ENCODE results near the gene TAX1BP1.

DNA sequence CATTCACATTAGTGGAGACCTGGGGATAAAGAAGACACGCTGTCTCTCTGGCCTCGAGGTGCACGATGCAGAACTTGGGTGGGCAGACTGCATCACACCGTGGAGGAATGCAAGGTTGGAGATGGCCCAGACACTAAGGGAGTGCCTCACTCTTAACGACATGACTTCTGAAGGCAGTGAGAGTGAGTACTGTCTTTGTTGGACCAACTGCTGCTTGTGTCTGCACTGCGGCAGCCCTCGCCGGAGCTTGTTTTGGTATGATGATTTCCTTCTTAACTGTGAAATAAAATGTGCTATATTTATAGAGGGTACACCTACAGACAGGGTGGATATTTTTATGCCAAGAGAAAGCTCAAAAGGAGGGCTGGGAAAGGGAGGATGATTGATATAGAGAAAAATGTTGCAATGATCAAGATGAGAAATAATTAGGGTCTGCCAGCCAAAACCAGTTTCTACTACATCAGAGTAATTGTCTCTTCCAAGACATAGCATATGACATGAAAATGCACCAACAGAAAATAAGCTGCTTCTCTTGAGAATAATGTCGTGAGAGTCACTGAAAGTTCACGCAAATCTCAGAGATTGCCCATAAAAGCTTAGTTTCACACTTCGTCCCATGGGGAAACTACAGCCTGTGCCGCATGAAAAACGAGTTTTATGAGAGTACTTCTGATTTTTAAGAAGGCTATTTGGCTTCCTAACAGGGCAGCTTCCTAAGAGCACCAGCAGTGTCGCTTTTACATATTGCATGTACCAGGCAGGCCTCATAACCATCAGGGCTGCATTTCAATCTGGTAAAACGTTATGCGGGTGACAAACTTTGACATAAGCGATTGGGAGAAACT lies 127.1 kb downstream of the TAX1BP1 start:
- TF ChIP-seq, protein P1, sequence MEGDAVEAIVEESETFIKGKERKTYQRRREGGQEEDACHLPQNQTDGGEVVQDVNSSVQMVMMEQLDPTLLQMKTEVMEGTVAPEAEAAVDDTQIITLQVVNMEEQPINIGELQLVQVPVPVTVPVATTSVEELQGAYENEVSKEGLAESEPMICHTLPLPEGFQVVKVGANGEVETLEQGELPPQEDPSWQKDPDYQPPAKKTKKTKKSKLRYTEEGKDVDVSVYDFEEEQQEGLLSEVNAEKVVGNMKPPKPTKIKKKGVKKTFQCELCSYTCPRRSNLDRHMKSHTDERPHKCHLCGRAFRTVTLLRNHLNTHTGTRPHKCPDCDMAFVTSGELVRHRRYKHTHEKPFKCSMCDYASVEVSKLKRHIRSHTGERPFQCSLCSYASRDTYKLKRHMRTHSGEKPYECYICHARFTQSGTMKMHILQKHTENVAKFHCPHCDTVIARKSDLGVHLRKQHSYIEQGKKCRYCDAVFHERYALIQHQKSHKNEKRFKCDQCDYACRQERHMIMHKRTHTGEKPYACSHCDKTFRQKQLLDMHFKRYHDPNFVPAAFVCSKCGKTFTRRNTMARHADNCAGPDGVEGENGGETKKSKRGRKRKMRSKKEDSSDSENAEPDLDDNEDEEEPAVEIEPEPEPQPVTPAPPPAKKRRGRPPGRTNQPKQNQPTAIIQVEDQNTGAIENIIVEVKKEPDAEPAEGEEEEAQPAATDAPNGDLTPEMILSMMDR (IDR thresholded peaks at IDR 0.05; ENCODE audit: low read depth, low read length, missing input control): no peak
- TF ChIP-seq, protein P2, sequence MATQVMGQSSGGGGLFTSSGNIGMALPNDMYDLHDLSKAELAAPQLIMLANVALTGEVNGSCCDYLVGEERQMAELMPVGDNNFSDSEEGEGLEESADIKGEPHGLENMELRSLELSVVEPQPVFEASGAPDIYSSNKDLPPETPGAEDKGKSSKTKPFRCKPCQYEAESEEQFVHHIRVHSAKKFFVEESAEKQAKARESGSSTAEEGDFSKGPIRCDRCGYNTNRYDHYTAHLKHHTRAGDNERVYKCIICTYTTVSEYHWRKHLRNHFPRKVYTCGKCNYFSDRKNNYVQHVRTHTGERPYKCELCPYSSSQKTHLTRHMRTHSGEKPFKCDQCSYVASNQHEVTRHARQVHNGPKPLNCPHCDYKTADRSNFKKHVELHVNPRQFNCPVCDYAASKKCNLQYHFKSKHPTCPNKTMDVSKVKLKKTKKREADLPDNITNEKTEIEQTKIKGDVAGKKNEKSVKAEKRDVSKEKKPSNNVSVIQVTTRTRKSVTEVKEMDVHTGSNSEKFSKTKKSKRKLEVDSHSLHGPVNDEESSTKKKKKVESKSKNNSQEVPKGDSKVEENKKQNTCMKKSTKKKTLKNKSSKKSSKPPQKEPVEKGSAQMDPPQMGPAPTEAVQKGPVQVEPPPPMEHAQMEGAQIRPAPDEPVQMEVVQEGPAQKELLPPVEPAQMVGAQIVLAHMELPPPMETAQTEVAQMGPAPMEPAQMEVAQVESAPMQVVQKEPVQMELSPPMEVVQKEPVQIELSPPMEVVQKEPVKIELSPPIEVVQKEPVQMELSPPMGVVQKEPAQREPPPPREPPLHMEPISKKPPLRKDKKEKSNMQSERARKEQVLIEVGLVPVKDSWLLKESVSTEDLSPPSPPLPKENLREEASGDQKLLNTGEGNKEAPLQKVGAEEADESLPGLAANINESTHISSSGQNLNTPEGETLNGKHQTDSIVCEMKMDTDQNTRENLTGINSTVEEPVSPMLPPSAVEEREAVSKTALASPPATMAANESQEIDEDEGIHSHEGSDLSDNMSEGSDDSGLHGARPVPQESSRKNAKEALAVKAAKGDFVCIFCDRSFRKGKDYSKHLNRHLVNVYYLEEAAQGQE (IDR thresholded peaks at IDR 0.05): no peak
- TF ChIP-seq ATF3 (IDR thresholded peaks at IDR 0.05) (no peak), RAD21 (IDR thresholded peaks at IDR 0.05) (no peak), ZBTB33 (IDR thresholded peaks at IDR 0.05) (no peak)

All from liver (tissue), 3 donors.